Prostate gland (tissue), 2 donors: ENCODE results near the gene DCLK2. TPM values are rescaled to one million over a fixed set of nuclear protein-coding genes. Genes with fewer than 3 reads are reported as not detected.

Experiments
- DNase-seq: peaks from one replicate; pipeline ENCODE4 v3.0.0-alpha.2; 2019; ENCODE audit warnings: low spot score
- H3K27ac ChIP-seq, 2 donors: fragments of 200-600 bp; sonication (generic); 2 replicates each; pipeline ENCODE4 v1.5.1; 2017 to 2019
- H3K27me3 ChIP-seq: fragments of 200-600 bp; sonication (generic); replicated peaks from 2 replicates; pipeline ENCODE4 v1.5.1; 2019; ENCODE audit not compliant: insufficient read depth
- H3K36me3 ChIP-seq, 2 donors: fragments of 200-600 bp; sonication (generic); 1 replicate in 1 of 2; 2 replicates in 1 of 2; pipeline versions ENCODE4 v1.5.1 to v1.8.1; 2017 to 2019
- H3K4me1 ChIP-seq: fragments of 200-600 bp; sonication (generic); replicated peaks from 2 replicates; pipeline ENCODE4 v1.5.1; 2019
- H3K4me3 ChIP-seq, 2 donors: fragments of 200-600 bp; sonication (generic); 2 replicates each; pipeline ENCODE4 v1.5.1; 2017 to 2019
- H3K9me3 ChIP-seq: fragments of 200-600 bp; sonication (generic); 2 replicates; pipeline ENCODE4 v1.5.1; 2017
- POLR2A ChIP-seq: fragments of 450-650 bp; IDR thresholded peaks from one replicate; pipeline ENCODE4 v1.6.1; 2016; ENCODE audit warnings: antibody characterized with exemption, mild to moderate bottlenecking
- POLR2AphosphoS5 ChIP-seq: sonication (generic); formaldehyde crosslinking; IDR thresholded peaks from one replicate; pipeline ENCODE4 v1.6.1; 2017; ENCODE audit warnings: antibody characterized with exemption
- WGBS: methylation state at CpG from one replicate; pipeline ENCODE4 v1.1.5; 2018; 5-methylcytosine and 5-hydroxymethylcytosine counted together
- intact Hi-C: fragments of 100-400 bp; cut with DNase I; formaldehyde crosslinking; loops from one replicate; pipeline ENCODE4 v1.14.2; 2022
- total RNA-seq, 2 donors: library from RNA; depleted of rRNA; stranded (reverse); fragments of >200 nt; gene quantifications; one replicate each; pipeline ENCODE4 v1.1.0, GENCODE V29; 2016
- TF ChIP-seq, protein P1 (sequence below), 4 experiments: fragments of 200-600 bp in 2 of 4; fragments of 450-650 bp in 2 of 4; sonication (generic) in 2 of 4; IDR thresholded peaks; 1 replicate in 3 of 4; 2 replicates in 1 of 4; pipeline ENCODE4 v1.5.1; 2016 to 2019; ENCODE audit warnings: antibody characterized with exemption in 4 of 4, mild to moderate bottlenecking in 2 of 4, moderate library complexity in 2 of 4

Gene DCLK2
- total RNA-seq, 2 donors from 2014 or later = 3.3 to 18.6 TPM

DNA sequence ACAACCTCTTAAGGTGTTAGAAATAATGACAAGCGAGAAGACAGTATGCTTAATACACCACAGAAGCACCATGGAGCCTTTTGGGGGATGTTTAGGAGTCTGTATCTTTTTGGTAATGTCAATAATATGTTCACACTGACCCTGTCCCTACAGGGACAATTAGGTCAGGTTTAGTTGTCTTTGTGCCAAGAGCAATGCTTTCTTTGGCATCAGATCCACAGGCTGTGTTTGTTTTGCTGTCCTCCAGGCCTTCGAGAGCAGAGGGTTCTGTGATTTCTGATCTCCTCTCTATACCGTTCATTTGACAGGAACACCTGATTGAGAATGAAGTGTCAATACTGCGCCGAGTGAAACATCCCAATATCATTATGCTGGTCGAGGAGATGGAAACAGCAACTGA is 153.8 kb downstream of the DCLK2 start:
- H3K9me3 ChIP-seq = no peaks in the 10 kb centered on the region
- H3K4me1 ChIP-seq = no peaks in the 10 kb centered on the region
- H3K27me3 ChIP-seq = no peaks in the 10 kb centered on the region
- 54% methylated on average over 6 of the region's 6 CpGs for WGBS
- no peak overlapping the region for H3K27ac ChIP-seq
- DNase-seq = no peak
- H3K36me3 ChIP-seq = no peaks in the 10 kb centered on the region
- H3K4me3 ChIP-seq = no peak overlapping the region
- TF ChIP-seq, protein P1, sequence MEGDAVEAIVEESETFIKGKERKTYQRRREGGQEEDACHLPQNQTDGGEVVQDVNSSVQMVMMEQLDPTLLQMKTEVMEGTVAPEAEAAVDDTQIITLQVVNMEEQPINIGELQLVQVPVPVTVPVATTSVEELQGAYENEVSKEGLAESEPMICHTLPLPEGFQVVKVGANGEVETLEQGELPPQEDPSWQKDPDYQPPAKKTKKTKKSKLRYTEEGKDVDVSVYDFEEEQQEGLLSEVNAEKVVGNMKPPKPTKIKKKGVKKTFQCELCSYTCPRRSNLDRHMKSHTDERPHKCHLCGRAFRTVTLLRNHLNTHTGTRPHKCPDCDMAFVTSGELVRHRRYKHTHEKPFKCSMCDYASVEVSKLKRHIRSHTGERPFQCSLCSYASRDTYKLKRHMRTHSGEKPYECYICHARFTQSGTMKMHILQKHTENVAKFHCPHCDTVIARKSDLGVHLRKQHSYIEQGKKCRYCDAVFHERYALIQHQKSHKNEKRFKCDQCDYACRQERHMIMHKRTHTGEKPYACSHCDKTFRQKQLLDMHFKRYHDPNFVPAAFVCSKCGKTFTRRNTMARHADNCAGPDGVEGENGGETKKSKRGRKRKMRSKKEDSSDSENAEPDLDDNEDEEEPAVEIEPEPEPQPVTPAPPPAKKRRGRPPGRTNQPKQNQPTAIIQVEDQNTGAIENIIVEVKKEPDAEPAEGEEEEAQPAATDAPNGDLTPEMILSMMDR (IDR thresholded peaks at IDR 0.05) = no peak
- TF ChIP-seq POLR2A (no peak), POLR2AphosphoS5 (no peak)
- intact Hi-C loops = no loop called here

DNA sequence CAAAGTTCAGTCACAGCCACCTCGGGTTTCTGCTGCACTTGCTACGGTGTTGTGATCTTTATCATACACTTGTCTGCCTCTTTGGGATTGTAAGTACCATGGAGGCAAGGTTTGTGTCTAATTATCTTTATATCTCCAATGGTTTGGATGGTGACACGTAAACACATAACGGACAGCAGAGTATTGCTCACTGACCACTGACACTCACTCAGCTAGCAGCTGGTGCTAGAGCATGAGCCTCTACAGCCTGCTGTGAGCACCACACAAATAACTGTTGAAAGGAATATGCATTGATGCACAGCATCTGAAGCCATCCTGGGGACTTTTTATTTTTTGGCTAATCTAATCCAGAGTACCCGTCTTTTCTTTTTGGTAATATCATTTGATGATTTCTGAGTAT is 156.0 kb downstream of the DCLK2 start:
- DNase-seq = no peak
- TF ChIP-seq POLR2AphosphoS5 (no peak), POLR2A (no peak)
- TF ChIP-seq, protein P1 (IDR thresholded peaks at IDR 0.05) = no peak
- H3K27ac ChIP-seq = no peak overlapping the region
- H3K36me3 ChIP-seq = no peaks in the 10 kb centered on the region
- no peaks in the 10 kb centered on the region for H3K4me1 ChIP-seq
- intact Hi-C loops = no loop called here
- H3K4me3 ChIP-seq = no peak overlapping the region
- WGBS = 91% methylated on average over 5 of the region's 5 CpGs
- H3K27me3 ChIP-seq = no peaks in the 10 kb centered on the region
- no peaks in the 10 kb centered on the region for H3K9me3 ChIP-seq

DNA sequence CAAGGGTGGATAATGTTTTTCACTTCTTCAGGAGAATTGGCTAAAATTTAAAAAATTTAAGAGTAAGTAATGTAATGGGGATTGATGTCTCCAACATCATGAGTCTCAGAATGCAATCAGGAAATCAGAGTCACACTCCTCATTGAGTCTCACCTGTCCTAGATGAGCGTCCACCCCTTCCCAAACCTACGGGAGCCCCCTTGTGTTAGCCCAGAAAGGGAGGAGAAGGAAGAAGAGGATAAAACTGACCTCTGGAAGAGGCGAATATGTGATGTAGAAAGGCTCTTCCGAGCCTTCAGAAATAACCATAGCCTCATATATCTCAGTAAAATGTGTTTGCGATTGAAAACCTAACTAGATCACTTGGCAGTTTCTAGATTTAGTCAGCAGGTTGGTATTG is 157.1 kb downstream of the DCLK2 start:
- DNase-seq = no peak
- TF ChIP-seq POLR2AphosphoS5 (no peak), POLR2A (no peak)
- TF ChIP-seq, protein P1 (IDR thresholded peaks at IDR 0.05) = no peak
- no peak overlapping the region for H3K27ac ChIP-seq
- WGBS = 90% methylated on average over 5 of the region's 5 CpGs
- no peak overlapping the region for H3K4me3 ChIP-seq
- no peaks in the 10 kb centered on the region for H3K36me3 ChIP-seq
- intact Hi-C loops = no loop called here
- no peaks in the 10 kb centered on the region for H3K4me1 ChIP-seq
- no peaks in the 10 kb centered on the region for H3K9me3 ChIP-seq
- H3K27me3 ChIP-seq = no peaks in the 10 kb centered on the region

DNA sequence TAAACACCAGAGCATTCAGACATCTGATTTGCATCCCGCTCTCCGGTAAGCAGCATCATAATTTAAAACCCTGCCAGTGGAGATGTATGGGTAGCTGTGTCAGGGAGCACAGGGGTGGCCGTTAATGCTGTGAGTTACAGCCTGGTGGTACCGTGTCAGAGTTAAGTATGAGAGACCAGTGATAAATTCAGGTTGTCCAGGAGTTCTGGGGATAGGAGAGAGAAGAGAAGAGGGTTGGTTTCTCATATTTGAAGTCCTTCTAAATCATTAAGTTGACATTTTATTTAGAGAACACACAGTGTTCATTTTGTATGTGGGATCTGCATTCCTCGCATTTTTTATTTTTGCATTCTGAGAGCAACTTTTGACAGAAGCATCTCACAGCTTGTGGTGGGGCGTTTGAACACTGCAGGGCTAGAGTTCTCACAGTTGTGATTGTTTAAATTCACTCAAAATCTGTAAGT is 157.6 kb downstream of the DCLK2 start:
- H3K27ac ChIP-seq = no peak overlapping the region
- intact Hi-C loops = no loop called here
- no peaks in the 10 kb centered on the region for H3K27me3 ChIP-seq
- 63% methylated on average over 6 of the region's 6 CpGs for WGBS
- no peak overlapping the region for H3K4me3 ChIP-seq
- TF ChIP-seq POLR2AphosphoS5 (no peak), POLR2A (no peak)
- TF ChIP-seq, protein P1 (IDR thresholded peaks at IDR 0.05) = no peak
- no peaks in the 10 kb centered on the region for H3K36me3 ChIP-seq
- no peaks in the 10 kb centered on the region for H3K4me1 ChIP-seq
- DNase-seq = no peak
- no peaks in the 10 kb centered on the region for H3K9me3 ChIP-seq

DNA sequence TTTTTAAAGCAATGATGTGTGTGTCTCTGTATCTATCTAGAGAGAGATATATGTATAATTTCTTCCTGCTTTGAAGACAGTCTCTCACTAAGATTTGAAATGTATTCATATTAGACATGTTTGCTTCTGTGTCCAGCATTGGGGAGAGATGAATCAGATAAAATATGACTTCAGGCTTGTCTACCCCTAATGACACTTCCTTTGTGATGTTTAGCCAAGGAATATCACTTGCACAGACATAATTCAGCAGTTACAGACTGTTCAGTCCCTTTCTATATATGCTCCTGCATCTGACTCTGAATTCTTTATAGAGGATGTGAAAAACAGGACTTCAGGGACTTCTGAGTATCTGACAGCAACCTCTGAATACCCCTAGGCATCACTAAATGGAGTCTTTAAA is 158.4 kb downstream of the DCLK2 start:
- DNase-seq = no peak
- TF ChIP-seq POLR2A (no peak), POLR2AphosphoS5 (no peak)
- TF ChIP-seq, protein P1 (IDR thresholded peaks at IDR 0.05) = no peak
- no peak overlapping the region for H3K27ac ChIP-seq
- no peaks in the 10 kb centered on the region for H3K9me3 ChIP-seq
- H3K4me1 ChIP-seq = no peaks in the 10 kb centered on the region
- no peaks in the 10 kb centered on the region for H3K27me3 ChIP-seq
- no peaks in the 10 kb centered on the region for H3K36me3 ChIP-seq
- H3K4me3 ChIP-seq = no peak overlapping the region
- intact Hi-C loops = no loop called here
